GM18520 (cell line): ENCODE data around the gene SYNPO2.
A peak's percentile ranks its signal among the peaks of the same experiment; 100 is the strongest.

Experiments
- ATAC-seq: cut with Tn5 transposase; IDR thresholded peaks from one replicate; pipeline ENCODE4 v1.9.1; 2021; ENCODE audit not compliant: unreplicated experiment

The SYNPO2 gene, protein sequence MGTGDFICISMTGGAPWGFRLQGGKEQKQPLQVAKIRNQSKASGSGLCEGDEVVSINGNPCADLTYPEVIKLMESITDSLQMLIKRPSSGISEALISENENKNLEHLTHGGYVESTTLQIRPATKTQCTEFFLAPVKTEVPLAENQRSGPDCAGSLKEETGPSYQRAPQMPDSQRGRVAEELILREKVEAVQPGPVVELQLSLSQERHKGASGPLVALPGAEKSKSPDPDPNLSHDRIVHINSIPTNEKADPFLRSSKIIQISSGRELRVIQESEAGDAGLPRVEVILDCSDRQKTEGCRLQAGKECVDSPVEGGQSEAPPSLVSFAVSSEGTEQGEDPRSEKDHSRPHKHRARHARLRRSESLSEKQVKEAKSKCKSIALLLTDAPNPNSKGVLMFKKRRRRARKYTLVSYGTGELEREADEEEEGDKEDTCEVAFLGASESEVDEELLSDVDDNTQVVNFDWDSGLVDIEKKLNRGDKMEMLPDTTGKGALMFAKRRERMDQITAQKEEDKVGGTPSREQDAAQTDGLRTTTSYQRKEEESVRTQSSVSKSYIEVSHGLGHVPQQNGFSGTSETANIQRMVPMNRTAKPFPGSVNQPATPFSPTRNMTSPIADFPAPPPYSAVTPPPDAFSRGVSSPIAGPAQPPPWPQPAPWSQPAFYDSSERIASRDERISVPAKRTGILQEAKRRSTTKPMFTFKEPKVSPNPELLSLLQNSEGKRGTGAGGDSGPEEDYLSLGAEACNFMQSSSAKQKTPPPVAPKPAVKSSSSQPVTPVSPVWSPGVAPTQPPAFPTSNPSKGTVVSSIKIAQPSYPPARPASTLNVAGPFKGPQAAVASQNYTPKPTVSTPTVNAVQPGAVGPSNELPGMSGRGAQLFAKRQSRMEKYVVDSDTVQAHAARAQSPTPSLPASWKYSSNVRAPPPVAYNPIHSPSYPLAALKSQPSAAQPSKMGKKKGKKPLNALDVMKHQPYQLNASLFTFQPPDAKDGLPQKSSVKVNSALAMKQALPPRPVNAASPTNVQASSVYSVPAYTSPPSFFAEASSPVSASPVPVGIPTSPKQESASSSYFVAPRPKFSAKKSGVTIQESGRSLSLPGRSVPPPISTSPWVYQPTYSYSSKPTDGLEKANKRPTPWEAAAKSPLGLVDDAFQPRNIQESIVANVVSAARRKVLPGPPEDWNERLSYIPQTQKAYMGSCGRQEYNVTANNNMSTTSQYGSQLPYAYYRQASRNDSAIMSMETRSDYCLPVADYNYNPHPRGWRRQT

DNA sequence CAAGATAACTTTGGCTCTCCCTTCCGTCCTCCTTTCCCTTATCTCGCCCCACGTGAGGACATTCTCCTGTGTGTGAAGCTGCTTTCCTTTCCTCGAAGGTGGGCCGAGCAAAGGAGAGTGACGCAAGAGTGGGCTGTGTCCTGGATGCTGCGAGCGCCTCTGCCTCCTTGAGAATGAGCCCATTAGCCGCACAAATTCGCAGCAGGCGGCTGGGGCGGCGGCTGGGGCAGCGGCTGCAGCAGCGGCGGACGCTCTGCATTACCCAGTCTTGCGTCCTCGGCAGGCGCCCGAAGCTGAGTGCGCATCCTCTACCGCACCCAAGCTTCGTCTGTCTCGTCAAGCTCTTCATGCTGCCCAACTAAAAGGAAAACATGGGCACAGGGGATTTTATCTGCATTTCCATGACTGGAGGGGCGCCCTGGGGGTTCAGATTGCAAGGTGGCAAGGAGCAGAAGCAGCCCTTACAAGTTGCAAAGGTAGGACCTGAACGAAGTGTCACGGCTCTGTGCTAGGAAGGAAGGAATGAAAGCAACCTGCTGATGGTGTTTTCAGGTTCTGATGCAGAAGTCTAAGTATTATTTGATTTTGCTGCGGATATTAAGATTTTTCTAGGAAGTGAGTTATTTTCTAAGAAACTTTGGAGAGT lies at the start of gene SYNPO2:
Gene SYNPO2, plus strand, starts transcription at position 189 of the 646 bp plus-strand sequence. Its CDS starts 183 bp downstream, at position 372.
- ATAC-seq: no peak

DNA sequence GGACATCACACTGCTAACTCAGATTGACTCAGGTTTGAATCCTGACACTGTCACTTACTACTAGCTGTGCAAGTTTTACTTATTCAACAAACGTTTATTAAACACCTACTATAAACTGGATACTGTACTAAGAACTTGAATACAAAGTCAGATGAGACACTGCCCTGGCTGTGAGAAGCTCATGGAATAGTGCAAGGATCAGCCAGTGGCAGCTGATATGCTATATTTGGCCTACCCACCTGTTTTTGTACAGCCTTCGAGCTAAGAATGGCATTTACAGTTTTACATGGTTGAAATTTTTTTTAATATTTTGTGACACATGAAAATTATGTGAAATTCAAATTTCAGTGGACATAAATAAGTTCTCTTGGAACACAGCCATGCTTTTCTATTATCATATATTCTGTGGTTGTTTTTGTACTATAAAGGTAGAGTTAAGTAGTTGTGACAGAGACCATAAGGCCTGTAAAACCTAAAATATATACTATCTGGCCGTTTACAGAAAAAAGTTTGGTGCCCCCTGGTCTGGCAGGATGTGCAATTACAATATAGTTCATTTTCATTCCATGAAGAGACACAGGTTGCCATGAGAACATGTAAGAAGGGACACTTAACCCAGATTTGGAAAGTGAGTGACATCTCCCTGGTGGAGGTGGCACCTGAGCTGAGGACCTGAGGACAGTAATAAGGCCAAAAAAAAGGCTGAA lies 49.3 kb upstream of the SYNPO2 start:
- ATAC-seq: no peak

DNA sequence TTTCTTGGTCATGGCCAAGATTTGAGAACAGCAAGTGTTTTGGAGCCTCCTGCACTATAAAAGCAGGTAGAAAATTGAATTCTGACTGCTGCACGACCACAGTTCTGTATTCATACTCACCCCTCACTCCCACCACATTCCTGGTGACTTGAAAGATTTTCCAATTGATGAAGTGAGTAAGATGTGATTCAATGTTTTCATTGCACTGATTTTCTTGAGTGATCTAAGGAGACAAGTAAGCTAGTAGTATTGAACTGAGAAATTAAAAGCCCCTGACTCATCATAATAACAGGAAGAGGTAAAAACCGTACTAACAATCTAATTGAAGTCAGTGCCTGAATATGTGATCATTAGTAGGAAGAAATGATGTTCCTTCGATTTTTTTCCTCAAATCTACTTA lies 46.6 kb upstream of the SYNPO2 start:
- ATAC-seq: no peak

DNA sequence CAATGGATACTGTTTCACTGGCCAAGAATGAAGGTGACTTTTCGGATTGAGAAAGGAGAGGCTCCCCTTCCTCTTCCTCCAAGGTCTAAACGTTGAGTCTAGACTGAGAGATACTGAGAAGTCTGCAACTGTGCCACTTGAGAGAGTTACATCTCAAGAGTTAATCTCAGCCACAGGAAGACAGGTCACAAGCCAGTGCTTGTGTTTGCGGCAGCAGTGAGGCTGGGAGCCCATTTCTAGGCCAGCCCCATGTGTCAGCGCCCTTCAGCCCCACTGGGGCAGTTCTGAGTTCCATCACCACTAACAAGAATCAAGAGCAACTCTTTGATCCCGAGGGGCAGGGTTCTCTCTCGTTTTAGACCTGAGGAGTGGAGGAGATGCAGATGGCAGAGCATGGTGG lies 45.4 kb upstream of the SYNPO2 start:
- ATAC-seq: peak; percentile 36

DNA sequence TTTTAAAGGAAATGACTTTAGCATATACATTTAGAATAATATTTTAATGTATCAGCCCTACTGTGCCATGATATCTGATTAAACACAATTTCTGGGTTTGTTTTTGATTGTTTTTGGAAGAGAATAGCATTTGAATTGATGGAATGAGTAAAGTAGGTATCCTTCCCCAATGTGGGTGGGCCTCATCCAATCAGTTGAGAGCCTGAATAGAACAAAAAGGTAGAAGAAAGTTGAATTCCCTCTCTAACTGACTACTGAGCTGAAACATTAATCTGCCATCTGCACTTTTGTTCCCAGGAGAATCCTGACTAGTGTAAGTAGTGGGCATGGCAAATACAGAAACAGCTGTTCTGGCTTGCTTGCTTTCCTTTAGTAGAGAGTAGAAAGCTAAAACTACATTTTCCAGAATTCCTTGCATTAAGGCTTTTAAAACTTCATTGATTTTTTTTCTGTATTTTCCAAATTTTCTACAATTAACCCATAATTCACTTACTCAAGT lies 43.1 kb upstream of the SYNPO2 start:
- ATAC-seq: no peak

DNA sequence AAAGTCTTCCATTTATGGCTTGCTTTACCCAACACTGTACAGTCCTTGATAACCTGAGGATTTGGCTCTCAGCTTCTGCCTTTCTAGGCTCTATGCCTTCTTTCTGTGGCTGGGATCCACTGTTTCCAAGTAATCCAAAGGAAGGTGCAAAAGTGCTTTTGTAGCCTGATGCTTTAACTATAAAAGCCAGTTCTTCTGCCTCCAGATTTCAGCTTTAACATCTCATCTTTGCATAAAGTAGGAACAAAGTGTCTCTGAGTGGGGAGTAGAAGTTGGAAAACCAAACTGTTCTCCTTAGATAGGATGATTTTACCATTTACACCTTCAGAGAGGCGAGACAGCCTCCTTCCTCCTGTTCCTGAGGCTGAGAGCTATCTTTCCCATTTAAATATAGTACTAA lies 41.7 kb upstream of the SYNPO2 start:
- ATAC-seq: no peak

DNA sequence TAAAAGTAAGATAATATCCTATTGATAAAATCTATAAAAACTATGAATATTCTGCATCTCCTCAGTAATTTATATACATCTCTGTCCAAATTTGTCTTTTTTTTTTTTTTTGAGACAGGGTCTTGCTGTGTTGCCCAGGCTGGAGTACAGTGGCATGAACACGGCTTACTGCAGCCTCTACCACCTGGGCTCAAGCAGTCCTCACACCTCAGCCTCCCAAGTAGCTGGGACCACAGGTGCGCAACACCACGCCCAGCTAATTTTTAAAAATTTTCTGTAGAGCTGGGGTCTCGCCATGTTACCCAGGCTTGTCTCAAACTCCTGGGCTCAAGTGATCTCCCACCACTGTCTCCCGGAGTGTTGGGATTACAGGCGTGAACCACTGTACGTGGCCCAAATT lies 40.4 kb upstream of the SYNPO2 start:
- ATAC-seq: no peak

DNA sequence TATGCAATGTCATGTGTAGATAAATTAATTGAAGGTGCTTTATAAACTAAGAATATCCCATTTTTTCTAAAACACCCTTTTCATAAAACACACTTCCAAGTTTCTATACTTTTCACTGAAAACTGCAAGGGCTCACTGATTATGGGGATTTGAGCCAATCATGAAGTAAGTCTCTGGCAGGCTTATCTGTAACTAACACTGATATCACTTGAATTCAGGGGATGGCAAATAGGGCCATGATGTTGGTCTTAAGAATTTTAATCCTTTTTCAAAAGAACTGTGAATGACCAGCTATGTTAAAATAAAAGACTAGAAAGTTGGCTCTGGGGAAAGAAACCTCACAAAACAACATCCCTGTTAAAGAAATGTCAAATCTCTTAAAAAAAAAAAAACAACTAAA lies 39.8 kb upstream of the SYNPO2 start:
- no peak for ATAC-seq

DNA sequence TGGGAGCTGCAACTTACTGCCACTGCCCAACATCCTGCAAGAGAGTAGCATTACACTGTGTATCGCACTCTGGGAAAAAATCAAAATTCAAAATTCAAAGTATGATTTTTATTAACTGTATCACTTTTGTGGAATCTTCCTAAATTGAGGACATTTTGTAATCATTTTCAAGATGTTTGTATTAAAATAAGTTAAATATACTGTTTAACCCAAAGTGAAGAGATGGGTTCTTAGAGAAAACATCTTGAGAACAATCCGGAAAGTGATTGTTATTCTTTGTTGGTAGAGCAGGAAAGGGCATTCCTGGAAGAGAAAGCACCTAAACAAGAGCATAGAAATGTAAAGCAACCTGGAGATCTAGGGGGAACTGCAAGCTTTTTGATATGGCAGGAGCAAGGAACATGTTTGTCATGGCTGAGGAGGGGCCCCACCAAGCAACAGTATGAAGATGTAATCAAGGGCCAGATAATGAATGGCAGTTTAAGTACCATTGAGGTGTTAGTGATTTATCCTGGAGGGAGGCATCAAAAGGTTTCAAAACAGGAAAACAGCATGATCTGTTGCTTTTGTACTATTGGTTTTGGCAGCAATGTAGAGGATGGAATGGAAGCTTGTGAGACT lies 38.7 kb upstream of the SYNPO2 start:
- ATAC-seq: no peak

DNA sequence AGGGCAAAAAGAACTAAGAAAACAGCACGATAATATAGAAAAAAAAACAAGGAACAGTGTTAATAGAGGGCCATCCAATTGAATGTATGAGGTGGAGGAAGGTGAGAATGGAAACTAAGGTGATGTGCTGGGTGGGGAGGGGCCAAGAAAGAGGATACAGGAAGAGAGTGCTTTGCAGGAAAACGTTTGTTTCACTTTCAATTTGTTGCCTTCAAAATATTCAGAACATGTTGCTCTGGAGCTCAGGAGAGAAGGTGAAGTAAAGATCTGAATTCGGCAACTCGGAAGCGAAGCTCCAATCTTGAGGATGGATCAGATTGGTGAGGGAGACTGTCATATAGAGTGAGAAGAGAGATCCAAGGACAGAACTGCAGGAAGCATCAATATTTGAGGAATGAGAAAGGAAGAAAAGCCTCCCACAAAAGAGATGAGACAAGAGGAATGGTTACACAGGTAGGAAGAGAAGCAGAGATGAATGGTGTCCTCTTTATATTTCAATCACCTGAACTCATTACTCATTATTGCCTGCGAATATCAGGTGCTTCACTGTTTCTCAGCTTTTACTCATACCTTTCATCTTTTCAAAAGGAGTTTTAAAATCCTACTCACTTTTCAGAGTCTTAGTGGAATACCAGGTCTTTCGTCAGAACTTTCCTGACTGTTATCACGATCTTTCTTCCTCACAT lies 38.0 kb upstream of the SYNPO2 start:
- no peak for ATAC-seq

DNA sequence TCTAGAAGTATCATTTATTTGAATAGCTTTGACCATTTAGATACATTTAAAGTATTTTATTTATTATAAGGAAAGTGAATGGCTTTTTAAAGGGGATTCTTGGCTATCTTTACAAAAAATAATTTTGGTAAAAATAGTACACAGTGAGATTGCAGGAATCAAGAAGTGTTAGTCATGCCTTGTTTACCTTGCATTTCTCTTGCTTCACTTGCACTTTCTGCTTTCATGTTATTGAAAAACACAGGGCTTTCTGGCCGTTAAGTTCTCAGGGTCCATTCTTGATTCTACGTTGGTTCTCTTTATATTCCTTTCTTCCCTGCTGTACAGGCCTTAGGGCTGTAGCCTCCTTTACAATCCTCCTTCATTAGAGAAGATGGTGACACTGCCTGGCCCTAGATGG lies 30.9 kb upstream of the SYNPO2 start:
- ATAC-seq: no peak

DNA sequence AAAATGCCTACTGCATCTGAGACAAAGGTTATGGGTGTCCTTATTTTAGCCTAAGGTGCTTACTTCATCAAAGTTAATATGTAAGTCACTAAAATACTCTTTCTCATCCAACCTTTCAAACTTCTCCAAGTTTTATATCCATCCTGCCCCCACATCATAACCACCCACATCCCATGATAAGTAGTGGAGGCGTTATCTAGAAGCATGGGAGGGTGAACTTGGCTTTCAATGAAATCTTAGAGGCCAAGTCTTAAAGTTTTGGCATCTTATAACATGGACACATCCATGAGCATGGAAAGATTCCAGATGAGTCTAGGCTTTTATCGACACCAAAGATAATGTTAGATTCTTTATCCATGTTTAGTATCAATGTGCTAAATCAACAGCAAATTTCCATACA lies 29.9 kb upstream of the SYNPO2 start:
- no peak for ATAC-seq

DNA sequence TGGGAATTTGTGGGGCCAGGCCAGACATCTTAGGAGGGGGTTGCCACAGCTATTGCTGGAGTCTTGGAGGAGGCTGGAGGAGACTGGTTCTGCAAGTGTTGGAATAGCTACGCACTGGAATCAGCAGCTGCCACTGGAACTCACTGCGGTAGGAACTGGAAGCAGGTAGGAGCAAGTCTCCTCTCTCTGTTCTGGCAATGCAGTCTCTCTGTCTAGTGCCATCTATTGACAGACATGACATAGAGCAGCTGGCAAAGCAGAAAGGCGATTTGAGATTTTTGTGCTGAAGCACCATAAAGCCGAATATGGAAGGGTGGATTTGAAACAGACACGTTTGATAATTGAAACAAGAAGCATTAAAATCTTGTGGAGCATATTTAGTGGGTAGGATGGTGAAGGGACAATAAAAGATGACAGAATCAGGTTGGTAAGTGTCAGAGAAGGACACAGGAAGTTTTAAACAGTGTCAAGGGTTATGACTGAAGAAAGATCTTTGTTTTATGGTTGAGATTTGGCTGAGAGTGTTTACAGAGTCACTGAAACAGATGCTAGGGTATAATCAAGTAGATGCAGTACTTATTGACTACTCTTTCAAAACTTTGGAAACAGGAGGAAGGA lies 23.5 kb upstream of the SYNPO2 start:
- peak; percentile 82 for ATAC-seq

DNA sequence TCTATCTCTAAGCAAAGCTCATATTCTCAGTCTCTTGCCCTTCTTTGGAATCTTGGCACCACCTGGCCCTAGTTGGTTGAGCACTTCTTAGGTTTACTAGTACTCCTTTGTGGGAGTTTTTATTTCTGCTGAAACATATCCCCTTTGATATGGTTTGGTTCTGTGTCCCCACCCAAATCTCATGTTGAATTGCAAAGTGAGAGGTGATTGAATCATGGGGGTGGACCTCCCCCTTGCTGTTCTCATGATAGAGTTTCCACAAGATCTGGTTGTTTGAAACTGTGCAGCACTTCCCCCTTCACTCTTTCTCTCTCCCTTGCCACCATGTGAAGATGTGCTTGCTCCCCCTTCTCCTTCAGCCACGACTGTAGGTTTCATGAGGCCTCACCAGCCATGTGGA lies 22.2 kb upstream of the SYNPO2 start:
- ATAC-seq: no peak

DNA sequence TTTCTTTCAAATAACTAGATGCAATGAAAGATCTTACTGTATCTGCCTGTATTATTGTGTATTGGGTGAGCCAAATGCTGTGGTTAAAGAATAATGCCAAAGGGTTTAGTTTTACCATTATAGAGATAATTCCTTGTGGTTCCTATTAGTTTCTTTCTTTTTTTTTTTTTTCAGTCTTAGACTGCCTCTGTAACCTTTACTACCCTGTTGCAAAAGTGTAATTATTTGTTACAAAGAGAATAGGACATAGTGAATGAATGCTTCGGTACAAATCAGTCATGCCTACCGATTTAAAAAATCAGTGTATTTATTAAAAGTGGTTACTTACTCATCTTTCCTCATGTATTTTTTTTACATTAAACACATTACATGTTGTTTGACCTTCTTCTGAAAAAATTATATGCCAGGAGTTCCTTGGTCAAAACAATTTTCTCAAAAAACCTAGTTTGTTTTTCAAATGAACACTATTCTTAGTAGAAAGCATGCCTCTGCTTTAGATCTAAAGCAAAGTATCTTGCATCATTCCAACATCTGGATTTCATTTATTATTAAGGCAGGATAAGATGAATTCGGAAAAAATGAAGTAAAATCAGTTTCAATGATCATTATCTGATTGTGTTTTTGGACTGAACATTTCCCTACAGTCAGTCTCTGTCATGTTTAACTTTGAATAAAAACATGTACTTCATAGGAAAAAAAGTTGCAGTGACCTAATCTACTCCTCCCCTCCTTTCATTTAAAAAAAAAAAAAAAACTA lies 21.2 kb upstream of the SYNPO2 start:
- ATAC-seq: no peak

DNA sequence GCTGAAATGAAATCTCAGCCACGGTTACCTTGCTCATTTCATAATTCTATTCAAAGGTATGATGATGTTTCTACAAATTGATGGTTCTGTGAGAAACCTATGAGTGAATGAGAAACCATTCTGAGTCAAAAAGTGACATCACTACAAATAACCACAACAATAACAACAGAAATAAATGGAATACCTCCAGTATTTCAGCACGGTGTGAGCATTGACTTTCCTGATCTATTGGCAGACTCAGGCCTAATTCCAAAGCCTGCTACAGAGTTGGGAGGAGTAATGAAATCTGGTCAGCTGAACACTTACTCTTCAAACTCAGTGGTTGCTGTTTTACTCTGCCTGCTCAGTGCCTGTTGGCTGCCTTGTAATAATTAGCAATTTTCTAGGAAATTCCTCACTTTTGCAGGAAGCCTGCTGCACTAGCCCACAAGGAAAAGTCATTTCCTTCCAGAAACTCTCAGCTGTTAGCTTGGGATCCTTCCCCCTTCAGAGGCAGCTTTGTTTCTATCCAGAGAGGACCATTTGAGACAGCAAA lies 18.8 kb upstream of the SYNPO2 start:
- ATAC-seq: no peak

DNA sequence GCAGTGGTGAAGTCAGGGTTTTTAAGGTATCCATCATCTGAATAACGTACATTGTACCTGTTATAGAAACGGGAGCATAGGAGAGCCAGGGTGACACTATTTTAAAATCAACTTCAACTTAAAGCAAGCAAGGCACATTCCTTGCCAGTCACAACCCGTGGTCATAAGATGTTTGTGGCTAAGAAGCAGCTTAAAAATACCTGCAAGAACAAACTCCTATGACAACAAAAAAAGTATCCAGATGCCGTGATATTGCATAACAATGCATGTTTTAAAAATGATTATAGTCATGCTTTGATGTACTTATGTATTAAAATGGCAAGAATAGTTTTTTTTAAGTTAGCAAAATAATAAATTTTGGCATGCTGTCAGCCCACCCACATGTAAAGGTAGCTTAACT lies 16.5 kb upstream of the SYNPO2 start:
- no peak for ATAC-seq

DNA sequence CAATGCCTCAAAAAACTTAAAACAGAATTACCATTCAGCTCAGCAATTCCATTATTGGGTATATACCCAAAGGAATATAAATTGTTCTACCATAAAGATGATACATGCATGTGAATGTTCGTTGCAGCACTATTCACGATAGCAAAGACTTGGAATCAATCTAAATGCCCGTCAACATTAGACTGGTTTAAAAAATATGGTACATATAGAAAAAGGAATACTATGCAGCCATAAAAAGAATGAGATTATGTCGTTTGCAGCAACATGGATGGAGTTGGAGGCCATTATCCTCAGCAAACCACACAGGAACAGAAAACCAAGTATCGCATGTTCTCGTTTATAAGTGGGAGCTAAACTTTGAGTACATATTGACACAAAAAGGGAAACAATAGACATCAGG lies 10.9 kb upstream of the SYNPO2 start:
- ATAC-seq: no peak
